Neural progenitor cell (in vitro differentiated cells): ENCODE data around the gene SLC1A4.

Experiments used
- CTCF ChIP-seq: fragments of 200-600 bp; sonication (generic); IDR thresholded peaks from 2 replicates; pipeline ENCODE4 v1.5.1; 2017; ENCODE audit warnings: antibody characterized with exemption, mild to moderate bottlenecking
- EZH2 ChIP-seq: fragments of 200-600 bp; sonication (generic); IDR thresholded peaks from 2 replicates; pipeline ENCODE4 v1.6.1; 2017; ENCODE audit warnings: antibody characterized with exemption, mild to moderate bottlenecking, moderate library complexity

- TF ChIP-seq CTCF (no peak), EZH2 (no peak)
Observed at GRCh38 chr2:65023742-65024141, 34.5 kb downstream of the SLC1A4 start.
